NCI-H526 treated with DMSO at 0.1 percent for 48 hours (cell line): ENCODE results near the gene UBXN11.
A peak's percentile ranks its signal among the peaks of the same experiment; 100 is the strongest.

Source experiments
- DNase-seq: peaks from one replicate; lab custom pipeline; 2025; lab: John Stamatoyannopoulos, UW

UBXN11 gene, protein sequence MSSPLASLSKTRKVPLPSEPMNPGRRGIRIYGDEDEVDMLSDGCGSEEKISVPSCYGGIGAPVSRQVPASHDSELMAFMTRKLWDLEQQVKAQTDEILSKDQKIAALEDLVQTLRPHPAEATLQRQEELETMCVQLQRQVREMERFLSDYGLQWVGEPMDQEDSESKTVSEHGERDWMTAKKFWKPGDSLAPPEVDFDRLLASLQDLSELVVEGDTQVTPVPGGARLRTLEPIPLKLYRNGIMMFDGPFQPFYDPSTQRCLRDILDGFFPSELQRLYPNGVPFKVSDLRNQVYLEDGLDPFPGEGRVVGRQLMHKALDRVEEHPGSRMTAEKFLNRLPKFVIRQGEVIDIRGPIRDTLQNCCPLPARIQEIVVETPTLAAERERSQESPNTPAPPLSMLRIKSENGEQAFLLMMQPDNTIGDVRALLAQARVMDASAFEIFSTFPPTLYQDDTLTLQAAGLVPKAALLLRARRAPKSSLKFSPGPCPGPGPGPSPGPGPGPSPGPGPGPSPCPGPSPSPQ

DNA sequence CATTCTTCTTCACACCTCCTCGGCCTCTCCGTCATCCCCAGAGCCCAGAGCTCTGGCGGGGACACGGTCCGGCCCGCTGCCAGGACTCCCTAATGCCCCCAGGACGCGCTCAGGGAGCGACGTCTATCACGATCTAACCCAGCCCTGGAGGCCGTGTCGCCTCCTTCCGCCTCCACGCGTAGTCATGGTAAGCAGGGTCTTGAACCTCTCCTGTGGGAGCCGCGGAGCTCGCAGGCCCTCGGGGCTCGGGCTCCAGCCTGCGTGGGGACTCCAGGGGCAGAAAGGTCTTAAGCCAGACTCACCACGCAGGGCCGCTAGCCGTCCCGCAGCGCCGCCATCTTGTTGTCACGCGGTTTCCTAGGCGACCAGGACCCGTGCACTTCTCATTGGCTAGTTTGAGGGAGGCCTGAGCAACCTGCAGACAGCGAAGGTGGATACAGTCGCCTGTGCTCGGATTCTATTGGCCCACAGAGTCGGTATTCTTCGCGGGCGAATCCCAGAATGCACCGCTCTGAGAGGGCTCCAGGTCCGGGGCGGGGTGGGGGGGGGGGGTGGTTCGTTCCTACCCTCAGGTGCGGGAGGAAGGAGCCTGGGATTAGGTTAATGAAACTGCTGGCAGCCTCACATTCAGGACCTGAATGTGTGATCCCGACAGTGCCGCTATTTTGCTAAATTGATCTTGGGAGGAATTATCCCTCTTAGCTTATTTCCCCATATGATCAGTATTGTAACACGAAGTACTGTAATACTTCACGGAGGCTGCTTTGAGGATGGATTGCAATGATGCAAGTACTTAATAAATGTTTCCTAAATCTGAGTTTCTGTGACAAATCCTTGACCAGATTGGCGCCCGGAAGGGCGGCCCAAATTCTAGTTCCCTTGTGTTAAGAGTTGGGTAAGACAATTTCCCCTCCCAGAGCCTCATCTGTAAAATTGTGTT lies at the start of gene UBXN11:
Gene UBXN11 (minus strand): TSS at position 347 of the 940 bp plus-strand sequence. CDS start 3,753 bp downstream, outside the sequence.
- DNase-seq = peak; percentile 97

DNA sequence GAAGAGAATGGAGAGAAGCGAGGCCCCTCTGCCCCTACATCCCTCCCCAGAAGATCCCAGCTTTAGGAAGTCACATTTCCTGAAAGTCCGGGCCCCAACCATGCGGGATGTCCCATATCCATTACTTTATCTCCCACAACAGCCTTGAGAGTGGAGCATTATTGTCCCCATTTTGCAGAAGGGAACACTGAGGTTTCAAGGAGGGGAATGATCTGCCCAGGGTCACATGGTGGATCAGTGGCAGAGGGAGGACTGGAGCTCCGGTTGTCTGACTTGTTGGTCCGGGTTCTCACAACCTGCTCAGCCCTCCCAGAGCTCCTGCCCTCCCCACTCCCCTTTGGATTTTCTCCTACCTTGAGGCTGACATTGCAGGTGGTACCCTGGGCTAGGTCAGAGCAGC lies 49.7 kb upstream of the UBXN11 start:
- no peak for DNase-seq

DNA sequence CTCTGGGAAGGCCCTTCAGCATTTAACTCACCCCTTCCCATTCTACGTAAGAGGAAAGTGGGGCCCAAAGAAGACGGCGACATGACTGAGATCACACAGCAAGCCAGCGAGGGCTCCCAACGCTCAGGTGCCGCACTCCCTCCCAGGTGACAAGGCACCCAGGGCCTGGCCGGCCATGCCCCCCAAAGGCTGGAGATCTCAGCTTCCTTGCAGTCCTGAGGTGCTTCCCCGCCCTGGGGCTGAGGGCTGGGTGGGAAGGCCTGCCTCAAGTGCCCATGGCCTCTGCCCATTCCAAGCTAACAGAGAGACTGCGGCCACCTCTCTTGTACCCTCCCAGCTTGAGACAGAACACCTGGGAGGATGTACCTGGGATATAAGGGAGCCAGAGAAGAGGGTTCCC lies 48.5 kb upstream of the UBXN11 start:
- DNase-seq = no peak

DNA sequence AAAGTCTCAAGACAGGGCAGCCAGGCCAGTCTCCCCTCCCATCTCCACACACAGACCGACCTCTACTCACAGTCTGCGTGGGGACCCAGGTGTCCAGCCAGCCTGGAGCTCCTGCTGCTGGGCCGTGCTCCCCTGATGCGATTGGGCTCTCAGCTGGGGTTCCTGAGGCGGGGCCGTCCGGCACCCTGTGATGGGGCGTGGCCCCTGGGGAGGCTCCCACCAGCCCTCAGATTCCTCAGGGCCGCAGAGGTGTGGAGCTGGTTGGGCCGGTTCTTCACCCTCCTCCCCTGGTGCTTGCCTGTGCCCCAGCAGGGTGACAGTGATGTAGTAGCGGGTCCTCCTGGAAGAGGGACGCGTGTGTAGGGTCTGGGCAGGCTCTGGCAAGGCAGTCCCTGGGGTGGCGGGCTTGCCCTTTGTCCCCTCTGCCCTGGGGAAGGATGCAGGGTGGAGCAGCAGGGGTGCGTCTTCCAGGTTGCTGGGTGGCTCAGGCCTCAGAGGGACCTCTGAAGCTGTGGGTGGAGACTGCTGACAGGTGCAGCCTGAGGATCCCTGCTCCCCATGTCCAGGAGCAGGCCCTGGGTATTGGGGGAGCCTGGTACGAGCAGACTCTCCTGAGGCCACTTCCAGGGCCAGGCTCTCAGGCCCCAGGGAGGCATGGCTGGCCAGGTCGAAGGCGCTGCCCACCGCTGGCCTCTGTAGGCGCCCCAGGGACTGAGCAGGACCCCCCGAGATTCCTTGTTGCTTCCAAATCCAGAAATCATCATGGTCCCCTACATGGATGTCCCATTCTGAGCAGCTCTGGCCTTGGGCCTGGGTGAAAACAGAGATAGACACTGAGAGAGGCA lies 47.8 kb upstream of the UBXN11 start, which contains the start of gene CRYBG2:
Gene CRYBG2 (minus strand): TSS at position 155 of the 845 bp plus-strand sequence. CDS start 7,473 bp downstream, outside the sequence.
- peak; percentile 40 for DNase-seq

DNA sequence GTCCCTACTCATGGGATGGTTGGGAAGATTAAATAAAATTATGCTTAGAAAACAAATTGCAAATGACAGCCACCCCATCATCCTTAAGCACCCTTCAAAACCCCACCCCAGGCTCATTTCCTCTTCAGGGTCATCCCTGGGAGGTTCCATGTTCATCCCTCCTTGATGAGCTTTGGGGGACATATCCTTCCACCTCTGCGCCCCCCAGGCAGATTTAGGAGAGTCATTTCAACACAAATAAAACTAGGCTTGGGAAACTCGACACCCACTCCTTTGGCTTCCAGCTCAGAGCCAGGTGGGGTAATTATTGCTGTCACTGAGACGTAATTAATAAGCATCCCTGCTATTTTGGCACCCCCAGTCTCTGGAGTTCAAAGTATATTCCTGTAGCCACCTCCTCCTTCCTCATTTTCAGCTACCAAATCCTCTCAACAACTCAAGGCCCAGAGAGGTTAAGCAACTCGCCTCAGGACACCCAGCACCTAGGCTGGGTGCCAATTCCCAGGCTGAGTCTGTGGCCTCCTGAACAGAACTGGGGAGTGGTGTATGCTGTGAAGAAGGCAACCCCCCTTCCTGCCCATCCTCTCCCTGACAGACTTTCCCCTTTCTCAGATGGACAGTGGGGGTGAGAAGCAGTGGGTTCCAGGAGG lies 46.9 kb upstream of the UBXN11 start:
- no peak for DNase-seq

DNA sequence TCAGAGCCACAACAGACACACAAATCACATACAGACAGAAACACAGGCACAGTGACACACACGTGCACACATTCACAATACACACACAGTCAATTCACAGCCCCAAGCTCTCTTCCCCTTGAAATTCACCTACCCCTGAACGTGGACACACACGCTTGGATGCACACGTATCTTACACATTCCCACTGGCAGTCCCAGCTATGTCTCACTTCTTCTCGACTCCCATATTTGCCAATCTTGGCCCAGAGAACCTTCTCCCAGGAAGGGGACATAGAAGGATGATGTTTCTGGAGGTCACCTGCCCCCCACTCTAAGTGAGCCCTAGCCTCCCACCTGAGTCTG lies 45.9 kb upstream of the UBXN11 start:
- no peak for DNase-seq

DNA sequence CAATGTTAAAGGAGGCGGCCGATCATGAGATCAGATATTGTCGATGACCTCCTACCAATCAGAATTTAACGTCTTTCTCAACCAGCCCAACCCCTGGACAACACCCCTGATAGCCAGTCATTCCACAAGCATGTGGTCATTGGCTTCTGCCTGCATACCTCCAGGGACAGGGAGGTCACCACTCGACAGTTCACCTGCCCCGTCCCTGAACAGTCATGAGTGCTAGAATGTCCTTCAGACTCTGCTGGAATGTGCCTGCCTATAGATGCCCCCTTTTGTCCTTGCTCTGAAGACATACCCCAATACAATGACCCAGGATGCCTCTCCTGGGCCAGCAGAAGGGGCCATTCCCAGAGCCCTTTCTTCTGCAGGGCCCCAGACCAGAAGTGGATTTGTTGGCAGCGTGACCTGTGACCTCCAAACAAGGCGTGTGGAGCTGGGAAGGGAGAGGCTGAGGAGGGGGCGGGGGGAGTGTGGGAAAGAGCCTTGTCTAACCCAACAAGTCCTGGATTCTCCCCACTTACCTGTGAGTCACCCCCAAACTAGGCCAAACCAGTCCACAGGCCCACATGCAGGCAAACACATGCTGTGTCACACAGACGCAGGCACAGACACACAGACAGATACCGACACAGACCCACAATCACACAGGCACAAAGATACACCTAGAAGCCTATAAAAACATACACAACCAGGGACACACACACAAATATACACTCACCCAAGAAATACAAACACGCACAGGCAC lies 45.3 kb upstream of the UBXN11 start:
- DNase-seq = no peak

DNA sequence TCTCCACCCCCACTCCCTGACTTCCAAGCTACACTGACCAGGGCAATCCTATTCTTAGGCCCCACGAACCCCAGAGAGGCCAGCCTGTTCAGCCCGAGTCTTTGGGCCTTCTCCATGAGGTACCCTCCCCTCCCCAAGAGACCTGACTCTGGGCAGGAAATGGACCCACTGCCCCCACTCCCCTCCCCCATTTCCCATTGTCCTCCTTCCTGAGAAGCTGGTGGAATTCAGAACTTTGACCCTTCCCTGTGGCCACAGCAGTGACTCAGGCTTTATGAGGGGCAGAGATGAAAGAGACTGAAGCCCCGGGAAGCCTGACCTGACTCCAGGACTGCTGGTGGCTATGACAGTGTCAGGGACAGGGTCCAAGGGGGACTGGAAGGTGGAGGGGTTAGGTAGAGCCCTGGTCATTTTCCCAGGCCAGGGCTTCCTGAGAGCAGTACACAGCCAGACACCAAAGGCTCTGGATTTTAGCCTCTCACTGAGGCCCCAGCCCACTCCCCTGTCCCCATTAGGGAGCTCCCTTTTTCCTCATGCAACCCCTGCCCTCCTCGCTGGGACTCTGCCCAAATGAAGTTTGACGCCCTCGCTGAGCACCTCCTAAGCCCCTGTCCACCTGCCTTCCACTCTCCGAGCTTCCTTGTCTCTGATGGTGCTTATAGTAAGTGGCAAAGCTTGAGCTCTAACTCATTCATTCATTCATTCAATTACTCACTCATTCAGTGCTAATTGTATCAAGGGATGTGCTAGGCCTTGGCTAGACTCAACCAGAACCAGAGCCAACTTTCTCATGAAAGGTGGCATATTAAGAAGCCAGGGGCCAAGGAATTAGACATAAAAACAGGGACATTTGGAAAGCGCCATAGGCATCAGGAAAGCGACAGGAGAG lies 44.5 kb upstream of the UBXN11 start:
- DNase-seq = no peak

DNA sequence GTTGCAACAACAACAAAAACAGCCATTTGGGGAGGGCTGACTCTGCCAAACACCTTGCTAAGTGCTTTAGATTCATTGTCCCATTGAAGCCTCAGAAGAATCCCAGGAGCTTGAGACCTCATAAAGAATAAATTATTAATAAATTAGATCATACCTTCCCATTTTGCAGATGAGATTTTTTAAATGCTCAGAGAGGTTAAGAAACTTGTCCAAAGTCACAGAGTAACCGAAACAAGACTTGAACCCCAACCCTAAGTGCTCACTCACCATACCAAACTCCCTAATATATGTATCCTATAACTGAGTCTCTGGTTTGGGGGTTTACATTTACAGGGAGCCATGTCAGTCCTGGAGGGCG lies 43.9 kb upstream of the UBXN11 start:
- no peak for DNase-seq

DNA sequence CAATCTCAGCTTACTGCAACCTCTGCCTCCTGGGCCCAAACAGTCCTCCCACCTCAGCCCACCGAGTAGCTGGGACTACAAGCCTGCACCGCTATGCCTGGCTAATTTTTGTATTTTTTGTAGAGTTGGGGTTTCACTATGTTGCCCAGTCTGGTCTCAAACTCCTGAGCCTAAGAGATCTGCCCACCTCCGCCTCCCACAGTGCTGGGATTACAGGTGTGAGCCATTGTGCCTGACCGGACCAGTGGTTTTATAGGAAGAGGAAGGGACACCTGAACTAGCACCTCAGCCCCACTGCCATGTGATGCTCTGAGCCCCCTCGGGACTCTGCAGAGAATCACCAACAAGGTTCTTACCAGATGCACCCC lies 43.4 kb upstream of the UBXN11 start:
- no peak for DNase-seq

DNA sequence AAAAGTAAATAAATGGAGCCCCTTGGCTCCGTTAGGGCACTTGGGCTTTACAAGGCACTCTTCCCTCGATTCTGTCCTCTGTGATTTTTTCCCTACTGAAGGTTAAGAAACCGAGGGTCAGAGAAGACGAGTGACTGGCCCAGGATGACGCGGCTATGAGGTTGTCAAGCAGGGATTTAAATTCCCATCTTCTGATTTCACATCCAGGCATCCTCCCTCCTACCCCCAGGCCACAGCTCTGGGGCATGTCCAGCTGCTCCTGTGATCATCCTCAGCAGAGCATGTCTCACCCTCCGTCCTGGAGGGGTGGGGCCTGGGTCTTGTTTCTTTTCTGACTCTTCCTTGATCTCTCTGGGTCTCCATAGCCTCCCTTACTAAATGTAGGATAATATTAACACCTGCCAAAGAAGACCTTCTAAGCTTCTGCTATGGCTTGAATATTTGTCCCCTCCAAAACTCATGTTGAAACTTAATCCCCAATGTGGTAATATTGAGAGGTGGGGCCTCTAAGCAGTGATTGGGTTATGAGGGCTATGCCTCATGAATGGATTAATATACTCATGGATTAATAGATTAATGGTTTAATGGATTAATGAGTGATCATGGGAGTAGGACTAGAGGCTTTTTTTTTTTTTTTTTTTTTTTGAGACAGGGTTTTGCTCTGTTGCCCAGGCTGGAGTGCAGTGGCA lies 42.9 kb upstream of the UBXN11 start:
- DNase-seq = no peak

DNA sequence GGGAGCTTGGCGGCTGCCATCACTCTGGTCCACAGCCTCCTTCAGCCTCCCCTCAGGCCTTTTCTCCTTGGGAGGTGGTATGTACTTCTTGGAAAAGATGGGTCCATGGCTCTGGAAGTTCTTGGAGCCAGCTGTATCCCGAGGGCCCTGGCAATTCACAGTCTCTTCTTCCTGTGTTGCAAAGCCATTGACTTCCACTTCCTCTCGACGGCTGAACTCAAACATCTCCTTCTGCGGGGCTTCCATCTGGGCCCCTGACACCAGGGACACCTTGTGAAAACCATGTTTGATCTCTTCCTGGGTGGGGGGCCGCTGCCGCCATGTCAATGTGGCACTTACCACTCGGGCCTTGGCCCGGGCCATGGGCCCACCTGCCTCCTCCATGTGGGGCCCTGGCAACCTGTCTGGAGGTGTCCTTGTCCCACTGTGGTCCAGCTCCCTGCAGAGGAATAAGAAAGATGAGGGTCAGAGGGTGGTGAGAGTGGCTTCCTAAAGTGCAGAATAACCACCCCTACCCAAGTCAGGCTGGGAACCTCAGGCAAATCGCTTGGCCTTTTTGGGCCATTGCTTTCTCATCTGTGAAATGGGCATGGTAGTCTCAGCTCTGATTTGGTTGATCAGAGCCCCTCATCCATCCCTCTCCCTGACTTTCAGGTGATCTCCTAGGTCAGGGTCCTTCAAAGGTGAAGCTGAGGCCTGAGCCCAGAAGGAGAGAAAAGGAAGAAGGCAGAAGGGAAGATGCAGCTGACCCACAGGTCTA lies 40.0 kb upstream of the UBXN11 start:
- no peak for DNase-seq

DNA sequence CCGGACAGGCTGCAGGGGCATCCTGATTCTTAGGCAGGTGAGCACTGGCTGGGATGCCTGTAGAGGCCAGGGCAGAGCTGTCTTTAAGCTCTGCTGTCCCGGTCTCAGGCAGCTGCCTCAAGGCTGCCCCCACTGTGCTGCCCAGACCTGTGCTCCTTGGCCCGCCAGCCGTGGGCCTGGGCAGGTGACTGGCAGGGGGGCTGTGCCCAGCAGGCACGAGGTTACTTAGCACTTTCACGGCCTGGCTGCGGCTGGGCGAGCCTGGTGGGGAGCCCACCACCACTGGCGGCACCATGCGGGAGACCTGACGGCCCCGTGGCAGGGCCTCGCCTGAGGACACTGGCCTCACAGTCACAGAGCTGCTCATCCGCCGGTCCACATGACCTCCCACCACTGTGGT lies 39.3 kb upstream of the UBXN11 start:
- DNase-seq = no peak

DNA sequence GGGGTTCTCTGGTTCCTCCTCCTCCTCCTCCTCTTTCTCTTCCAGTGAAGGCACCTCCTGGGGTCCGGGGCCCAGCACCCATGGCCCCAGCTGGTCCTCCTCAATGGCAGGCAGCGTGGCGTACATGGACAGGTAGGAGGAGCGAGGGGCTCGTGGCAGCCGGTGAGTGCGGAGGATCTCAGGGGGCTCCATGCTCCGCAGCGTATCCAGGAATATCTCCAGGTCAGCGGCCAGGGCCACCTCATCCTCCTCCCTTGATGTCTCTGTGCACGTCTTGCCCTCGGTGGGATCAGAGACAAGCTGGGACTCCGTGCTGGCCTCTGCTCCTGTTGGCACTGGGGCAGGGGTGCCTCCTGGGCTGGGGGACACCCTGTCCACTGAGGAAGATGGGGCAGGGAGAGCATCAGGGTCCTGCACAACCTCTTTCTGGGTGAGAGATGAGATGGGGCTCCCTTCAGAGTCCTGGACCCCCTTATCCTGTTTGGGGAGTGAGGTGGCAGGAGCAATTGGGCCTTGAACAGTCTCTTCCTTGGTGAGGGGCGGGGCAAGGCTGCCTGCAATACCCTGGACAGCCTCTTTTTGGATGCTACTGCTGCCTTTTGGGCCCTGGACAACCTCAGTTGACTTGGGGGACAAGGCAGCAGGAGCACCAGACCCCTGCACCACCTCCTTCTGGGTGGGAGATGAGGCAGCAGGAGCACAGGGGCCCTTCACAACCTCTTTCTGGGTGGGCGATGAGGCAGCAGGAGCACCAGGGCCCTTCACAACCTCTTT lies 37.9 kb upstream of the UBXN11 start:
- DNase-seq = no peak

DNA sequence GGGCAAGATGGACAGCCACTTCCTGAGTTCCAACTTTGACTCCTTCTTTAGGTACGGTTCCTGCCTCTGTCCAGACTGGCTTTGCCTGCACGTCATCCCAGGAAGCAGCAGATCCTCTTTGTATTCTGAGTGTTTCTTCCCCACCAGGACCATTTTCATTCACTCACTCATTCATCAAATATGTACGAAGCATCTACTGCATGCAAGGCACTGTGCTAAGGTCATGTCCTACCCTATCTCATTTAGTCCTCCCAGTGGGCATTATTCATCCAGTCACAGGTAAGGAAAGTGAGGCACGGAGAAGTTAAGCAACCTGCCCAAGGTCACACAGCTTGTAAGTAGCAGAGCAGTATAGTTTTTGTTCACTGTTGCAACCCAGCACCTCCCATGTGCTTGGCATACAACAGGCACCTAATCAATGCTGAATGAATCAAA lies 33.6 kb upstream of the UBXN11 start:
- DNase-seq = no peak

DNA sequence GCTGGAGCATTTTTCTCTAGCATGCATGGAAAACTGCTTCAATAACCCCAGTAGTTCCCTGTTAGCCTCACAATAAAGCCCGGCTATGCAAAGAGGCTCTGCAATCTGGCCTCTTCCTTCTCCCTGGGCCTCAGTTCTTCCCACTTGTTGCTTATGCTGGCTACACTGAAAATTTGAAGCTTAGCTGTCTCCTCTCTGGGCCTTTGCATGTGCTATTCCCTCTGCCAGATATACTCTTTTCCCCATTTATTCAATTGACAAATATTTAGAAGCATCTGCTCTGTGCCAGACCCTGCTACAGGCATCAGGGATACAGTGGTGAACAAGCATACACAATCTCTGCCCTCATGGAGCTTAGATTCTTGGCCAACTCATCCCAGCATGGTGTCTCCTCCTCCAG lies 32.2 kb upstream of the UBXN11 start:
- DNase-seq = no peak

DNA sequence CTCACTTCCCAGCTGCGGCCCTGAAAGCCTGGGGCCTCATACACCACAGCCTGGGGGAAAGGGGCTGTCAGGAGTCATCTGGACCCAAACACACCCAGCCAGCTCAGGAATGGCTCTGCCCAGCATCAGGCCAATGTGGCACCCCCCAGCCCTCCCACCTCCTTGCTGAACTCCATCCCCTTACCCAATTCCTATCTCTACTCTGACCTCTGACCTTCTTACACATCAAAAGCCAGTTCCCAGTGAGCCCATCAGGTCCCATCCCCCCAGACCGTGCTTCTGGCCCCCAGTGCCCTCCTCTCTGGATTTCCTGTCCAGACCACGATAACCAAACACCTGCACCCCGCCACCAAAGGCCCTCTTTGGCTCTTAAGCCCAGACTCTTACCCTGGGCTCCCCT lies 31.2 kb upstream of the UBXN11 start:
- DNase-seq = no peak

DNA sequence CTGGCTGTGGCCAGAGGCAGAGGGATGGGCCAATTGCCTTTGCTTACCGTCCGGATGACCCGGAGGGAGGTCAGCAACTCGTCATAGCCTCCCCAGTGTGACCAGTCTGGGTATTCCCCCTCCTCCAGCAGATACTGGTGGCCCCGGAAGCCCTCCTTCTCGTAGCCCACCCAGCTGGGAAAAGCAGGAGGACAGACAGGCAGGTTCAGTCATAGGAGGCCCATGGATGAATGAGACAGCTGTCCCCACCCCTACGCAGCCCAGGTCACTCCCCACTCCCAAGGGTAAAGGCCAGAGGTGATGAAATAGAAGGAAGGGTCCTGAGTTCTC lies 30.7 kb upstream of the UBXN11 start:
- DNase-seq = no peak
